Brain pericyte (primary cell): ENCODE data around the gene FAAP100.
"Not testable (repeated sequence)": the region's sequence is repeated elsewhere in the genome, so short reads cannot be mapped to it uniquely, and the experiment has no call there.

Source experiments
- DNase-seq: peaks from one replicate; pipeline ENCODE4 v3.0.0-alpha.2; 2012; ENCODE audit warnings: low read depth, low spot score

The FAAP100 gene, protein sequence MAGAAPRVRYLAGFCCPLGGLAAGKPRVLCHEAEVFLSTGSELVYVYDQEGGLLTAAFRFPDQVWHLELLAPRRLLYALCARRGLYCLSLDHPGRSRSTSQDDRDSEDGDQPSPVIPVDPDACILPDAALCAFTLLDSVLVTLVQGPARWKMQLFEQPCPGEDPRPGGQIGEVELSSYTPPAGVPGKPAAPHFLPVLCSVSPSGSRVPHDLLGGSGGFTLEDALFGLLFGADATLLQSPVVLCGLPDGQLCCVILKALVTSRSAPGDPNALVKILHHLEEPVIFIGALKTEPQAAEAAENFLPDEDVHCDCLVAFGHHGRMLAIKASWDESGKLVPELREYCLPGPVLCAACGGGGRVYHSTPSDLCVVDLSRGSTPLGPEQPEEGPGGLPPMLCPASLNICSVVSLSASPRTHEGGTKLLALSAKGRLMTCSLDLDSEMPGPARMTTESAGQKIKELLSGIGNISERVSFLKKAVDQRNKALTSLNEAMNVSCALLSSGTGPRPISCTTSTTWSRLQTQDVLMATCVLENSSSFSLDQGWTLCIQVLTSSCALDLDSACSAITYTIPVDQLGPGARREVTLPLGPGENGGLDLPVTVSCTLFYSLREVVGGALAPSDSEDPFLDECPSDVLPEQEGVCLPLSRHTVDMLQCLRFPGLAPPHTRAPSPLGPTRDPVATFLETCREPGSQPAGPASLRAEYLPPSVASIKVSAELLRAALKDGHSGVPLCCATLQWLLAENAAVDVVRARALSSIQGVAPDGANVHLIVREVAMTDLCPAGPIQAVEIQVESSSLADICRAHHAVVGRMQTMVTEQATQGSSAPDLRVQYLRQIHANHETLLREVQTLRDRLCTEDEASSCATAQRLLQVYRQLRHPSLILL

DNA sequence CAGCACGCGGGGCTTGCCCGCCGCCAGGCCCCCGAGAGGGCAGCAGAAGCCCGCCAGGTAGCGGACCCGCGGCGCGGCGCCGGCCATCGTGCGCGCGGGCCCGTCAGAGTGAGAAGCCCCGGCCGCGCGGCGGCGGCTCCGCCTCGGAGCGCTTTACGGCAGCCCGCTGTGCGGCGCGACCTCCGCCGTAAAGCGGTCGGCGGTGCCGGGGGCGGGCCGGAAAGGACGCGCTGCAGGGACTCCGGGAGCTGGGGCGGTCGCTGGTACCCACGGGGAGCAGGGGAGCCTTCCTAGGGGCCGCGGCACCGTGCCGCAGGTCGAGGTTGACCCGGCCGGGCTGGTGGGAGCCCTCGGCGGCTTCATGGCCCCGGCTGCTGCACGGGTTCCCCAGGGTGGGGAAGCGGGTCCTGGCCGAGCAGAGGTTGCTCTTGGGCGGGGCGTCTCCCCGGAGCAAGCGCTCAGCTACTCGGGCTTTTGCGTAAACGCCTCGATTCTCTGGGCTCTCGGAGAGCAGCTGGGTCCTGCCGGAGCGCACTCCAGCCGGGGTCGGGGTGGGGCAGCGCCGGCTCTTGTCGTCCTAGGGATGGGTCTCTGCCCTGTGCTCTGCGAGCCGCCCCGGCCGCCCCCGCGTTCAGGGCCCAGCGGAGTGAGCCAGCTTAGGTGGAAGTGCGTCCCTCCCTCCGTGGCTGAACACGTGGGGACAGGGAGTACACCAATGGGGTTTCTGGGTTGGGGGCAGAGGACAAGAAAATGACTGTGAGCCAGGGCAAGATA, at the start of gene FAAP100:
Gene FAAP100 (minus strand): TSS at position 110 of the 774 bp plus-strand sequence. CDS start 23 bp downstream, at position 87.
- DNase-seq = no peak

DNA sequence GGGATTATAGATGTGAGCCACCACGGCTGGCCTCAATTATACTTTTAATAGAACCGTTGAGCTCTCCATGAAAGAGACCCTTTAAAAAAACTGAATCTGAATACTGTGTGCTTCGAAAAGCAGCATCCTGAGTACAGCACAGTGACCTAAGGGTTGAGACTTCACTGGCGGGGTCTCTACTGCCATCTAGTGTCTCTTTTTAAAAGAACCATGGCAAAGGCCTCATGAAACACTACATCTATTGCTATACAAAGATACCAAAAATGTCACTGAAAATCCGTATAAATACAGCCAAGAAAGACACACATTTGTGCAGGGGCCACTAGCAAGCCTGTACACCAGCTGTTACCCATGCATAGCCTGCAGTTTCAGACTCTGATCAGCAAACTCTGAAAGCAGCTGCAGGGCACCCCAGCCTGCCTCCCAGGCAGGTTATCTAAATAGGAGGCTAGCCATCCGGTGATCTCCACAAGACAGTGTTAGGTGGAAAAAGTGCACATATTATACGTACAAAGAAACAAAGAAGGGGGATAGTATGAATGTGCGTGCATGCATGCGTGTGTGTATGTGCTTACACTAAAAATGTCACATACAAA, 49.5 kb upstream of the FAAP100 start:
- DNase-seq = no peak

DNA sequence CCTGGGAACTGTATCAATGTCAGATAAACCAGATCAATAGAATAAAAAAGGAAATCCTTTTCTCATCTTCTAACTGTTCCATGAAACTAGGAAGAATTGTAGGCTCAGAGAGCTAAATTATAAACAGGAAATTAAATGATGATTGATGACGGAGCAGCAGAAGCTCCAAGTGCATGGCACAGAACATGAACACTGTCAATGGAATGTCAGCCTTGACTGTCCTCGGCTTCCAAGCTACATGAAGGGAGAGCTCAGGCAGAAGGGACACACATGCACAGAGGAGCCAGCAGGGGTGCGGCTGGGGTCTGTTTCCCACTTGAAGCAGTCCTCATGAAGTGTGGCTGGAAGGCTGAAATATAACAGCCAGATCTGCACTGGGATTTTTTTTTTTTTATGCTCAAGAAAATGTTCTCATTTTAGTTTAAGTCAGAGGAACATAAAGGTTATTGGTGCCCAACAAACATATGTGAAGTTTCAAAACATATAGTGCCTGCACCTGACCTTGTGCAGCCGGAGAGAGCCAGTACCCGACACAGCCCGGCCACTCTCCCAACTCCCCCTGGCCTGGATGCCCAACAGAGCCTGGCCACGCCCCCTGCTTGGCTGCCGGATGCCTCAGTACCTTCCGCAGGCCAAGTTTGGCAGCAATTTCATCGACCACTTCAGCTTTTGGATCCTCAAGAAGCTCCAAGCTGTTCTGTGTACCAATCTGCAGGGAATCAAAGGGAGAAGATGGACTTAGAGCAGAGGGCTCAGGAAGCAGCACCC, 47.8 kb upstream of the FAAP100 start:
- no peak for DNase-seq

DNA sequence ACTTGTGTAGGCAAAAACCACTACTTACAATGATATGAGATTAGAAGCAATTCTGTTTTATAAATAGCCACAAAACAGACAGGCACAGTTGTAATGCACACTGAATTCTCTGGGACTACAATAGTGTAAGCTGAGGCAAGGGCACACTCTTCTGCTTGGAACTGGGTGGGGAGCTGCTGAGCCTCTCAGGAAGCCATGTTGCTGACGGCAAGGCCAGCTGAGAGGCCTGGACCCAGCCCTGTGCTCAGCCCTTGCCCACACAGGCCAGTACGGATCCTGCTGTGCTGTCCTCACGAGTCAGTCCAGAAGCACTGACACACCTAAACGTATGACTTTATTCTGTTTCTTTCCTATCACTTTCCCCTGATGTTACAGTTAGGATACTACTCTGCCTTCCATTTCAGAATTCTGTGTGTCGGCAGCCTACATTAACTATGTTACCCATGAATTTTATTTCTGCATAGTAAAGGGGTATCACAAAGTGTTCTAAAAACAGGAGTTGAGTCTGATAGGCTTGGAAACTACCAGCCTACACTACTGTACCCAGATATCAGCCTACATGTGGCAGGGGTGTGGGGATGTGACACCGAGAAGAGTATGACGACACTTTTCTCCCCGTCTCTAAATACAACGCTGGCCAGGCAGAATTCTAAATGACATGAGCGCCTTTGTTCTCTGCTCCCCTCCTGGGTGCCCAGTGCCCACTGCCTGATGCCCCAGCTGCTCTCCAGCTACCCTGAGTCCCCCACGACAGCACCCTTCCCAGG, 41.1 kb upstream of the FAAP100 start:
- no peak for DNase-seq

DNA sequence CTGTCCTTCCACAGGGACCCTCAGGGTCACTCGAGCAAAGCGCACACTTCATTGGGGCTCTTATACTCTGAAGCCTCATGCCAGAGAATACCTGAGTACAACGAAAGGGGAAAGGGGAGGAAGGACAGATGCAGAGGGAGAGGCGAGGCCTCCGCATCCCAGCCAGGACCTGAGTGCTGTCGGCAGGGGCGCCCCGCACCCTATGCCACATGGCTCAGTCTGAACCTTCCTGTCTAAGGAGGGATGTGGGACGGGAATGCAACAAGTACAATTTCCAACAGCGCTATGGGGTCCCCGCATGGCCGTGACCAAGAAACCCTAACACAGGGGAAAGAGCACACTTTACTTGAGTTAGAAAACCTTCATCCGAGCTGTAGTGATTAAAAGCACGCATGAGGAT, 39.8 kb upstream of the FAAP100 start:
- no peak for DNase-seq

DNA sequence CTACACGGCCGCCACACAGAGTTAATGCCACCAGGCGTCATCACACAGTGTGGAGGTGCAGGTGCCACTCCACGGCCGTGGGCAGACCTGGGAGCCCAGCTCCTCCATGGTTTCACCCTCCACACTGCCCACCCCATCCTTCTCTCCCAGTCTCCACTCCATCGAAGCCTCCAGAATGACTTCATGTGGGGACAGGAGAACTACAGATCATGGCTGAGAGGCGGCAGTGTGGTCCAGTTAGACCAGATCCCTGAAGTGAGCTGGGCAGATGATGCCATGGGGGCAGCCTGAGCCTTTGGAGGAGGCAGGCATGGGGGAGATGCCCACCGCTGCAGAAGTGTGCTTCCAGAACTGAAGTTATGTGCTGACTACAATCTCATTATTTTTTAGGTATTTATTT, 38.0 kb upstream of the FAAP100 start:
- DNase-seq = no peak

DNA sequence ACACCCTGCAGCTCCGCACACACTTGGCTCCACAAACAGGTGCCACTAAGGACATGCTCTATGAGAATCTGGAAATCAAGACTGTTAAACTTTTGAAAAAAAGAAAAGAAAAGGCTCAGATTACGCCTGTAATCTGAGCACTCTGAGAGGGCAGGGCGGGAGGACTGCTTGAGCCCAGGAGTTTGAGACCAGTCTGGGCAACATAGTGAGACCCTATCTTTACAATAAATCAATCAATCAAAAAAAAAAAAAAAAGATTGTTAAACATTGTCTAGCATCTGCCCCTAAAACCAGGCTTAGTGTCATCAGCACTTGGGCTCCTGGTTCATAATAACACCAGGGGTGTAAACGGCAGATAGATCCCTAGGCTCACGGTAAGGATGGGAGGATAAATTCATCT, 37.5 kb upstream of the FAAP100 start:
- DNase-seq = no peak

DNA sequence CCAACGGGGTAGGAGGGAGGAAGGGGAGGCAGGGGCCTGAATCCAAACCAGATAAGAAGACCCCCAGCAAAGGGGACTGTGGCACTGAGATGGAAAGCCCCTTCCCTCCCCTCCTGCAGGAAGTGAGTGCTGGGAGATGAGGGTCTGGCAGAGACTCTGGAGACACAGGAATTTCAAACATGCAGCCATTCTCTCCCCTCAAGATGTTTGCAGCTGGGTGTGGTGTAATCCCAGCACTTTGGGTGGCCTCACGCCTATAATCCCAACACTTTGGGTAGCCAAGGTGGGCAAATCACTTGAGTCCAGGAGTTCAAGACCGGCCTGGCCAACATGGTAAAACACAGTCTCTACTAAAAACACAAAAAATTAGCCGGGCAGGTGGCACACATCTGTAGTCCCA, 33.9 kb upstream of the FAAP100 start:
- no peak for DNase-seq

DNA sequence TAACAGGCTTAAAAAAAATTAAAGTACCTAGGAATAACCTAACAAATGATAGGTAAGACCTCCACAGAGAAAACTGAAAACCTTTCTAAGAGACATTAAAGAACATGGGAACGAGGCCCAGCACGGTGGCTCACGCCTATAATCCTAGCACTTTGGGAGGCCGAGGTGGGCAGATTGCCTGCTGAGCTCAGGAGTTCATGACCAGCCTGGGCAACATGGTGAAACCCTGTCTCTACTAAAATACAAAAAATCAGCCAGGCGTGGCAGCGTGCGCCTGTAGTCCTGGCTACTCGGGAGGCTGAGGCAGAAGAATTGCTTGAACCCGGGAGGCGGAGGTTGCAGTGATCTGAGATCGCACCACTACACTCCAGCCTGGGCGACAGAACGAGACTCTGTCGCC, 32.6 kb upstream of the FAAP100 start:
- not testable (repeated sequence) for DNase-seq

DNA sequence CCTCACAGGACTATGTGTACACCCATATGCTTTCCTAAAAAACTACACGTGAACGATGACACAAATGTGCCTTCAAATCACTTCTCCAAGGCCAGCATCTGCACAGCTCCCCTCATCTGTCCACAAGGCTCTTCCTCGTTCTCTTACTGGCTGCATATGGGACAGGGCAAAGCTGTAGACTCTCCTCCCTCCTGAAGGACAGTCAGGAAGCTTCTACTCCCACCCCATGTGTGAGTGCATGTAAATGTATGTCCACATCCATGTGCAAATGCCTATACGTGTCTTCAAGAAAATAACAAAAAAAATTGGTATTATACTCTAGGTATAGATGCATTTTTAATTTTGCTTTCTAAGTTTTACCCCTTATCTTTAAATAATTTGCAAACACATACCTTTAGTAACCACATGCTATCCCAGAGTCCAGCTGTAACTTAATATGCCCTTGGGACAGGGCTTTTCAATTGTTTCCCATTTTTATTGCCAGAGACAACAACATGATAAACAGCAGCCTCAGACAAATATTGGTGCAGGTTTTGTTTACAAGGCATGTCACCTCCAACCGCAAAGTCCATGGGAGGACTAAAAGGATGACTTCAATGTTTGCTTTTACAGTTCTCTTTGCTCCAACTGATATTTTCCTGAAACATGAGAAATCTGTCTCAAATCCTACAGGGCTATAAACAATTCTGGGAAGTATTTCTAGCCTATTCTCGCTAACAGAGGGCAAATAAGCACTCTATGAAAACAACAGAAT, 31.6 kb upstream of the FAAP100 start:
- DNase-seq = no peak

DNA sequence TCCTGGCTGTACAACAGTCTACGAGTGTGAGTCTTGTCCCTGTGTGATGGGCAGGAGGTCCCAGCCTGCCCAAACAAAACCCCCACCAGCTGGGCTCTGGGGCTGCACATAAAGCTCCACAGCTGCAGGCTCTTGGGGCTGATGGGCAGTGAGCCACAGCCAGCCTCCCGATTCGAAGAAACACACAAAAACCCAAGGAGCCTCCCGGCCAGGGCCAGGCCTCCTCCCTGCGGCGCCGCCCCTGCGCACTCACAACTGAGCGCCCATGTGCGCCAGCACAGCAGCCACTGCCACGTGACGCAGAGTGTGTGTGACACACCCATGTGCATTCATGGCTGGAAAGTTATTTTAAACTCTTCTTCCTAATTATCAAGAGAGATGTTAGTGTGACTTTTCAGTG, 30.6 kb upstream of the FAAP100 start:
- DNase-seq = no peak

DNA sequence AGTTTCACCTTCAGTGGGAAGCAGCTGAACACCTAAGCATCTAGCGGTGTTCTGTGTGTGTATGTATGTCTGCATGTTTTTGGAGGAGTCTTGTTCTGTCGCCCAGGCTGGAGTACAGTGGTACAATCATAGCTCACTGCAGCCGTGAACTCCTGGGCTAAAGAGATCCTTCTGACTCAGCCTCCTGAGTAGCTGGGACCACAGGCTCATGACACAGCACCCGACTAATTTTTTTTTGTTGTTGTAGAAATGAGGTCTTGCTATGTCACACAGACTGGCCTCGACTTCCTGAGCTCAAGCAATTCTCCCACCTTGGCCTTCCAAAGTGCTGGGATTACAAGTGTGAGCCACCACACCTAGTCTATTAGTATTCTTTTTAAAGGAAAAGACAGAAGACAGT, 30.2 kb upstream of the FAAP100 start:
- no peak for DNase-seq

DNA sequence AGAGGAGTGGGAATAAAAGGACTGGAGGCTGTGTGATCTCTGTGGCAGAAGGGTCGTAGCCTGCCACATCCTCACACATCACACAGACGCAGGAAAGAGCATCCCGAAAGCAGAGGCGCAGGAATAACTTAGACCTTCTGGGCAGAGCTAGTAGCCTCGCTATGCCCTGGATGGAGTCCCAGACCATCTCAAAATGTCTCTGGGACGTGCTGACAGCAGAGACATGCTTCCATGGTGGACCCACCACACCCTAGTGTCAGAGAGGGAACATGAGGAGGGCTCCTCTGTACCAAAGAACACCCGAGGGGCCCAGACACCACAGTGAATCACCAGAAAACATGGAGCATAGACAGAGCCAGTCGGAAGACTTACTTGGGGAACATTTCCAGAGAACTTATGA, 29.6 kb upstream of the FAAP100 start:
- DNase-seq = no peak

DNA sequence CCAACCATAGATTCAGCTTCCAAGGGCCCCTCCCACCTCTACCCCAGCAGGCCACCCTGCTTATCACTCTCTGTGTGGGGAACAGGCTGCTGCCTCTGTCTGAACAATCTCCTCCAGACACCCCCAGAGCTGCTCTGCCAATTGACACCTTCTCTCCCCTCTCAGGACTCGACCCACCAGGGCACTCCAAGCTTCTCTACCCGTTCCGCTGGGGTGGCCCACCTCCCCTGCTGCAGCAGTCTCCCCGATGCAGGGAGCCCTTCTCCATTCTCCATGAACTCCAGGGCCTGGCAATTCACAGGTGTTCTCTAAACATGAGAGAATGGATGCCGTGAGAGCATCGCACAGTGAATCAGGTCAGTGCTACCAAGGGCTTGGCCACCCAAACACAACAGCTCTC, 28.3 kb upstream of the FAAP100 start:
- no peak for DNase-seq

DNA sequence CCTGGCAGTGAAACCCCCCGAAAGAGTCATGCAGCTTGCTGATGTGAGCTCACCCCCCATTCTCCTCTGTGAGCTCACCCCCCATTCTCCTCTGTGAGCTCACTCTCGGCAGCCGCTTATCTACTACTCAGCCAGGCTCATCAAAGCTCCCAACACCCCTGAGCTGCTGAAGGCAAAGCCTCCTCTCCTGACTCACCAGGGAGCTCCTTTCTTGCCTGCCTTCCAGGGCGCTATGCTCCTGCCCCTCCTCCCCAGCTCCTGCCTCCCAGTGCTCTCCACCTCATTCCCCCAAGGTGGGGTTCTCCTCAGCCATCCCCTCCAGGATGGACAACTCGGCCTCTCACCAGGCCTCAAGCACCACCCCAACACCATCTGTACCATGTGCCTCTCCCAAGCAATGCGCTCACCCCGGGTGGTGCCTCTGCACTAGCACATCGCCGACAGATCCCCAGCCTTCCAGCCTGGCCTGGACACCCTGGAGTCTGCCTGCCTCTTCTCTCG, 27.7 kb upstream of the FAAP100 start:
- no peak for DNase-seq

DNA sequence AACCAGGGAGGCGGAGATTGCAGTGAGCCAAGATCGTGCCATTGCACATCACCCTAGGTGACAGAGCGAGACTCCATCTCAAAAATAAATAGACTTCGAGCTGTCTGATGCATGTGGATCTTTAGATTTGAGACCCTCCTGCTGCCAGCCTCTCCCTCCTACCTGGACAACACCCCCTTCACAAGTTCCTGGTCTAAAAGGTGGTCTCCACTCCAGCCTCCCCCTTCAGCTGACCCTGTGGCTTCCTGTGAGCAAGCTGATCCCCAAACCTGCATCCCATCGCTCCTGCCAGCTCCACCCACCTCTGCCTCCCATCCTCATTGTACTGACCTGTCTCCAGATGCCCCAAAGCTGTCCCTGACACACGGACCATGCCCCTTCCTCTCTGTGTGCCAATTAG, 27.1 kb upstream of the FAAP100 start:
- no peak for DNase-seq

DNA sequence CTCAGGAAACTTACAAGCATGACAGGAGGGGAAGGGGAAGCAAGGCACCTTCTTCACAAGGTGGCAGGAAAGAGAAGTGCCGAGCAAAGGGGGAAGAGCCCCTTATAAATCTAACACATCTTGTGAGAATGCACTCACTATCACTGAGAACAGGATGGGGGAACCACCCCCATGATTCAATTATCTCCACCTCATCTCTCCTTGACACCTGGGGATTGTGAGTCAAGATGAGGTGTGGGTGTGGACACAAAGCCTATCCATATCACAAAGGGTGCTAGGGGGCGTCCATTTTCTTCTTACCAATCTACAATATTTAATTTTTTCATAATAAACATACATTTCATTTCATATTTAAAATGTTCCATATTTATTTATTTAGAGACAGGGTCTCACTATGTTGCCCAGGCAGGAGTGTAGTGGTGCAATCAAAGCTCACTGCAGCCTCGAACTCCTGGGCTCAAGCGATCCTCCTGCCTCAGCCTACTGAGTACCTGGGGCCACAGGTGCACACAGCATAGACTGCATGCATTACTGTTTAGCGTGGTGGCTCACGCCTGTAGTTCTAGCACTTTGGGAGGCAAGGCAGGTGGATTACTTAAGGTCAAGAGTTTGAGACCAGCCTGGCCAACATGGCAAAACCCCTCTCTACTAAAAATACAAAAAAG, 26.5 kb upstream of the FAAP100 start:
- no peak for DNase-seq

DNA sequence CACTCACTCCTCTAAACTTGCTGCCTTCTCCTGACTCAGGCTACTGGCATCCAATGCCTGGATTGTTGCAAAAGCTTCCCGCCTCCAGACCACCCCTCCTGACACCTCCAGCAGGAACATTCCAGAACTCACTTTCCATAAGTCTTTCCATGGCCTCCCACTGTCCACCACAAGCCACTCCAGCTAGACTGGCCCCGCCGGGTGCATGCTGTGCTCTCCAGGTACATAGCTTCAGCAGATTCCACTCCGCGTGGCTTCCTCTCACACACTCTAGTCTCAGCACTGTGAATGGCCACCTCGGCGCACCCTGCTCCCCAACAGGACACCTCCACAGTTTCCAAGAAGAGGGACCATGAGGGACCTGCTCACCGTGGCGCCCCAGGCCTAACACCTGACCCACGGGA, 25.9 kb upstream of the FAAP100 start:
- DNase-seq = no peak
